Activated T-cell treated with anti-CD3 and anti-CD28 coated beads, Interleukin-2, amount 50 U/mL, for 4 hours (primary cell): ENCODE data around the gene FMC1. TPM values are rescaled to one million over a fixed set of nuclear protein-coding genes. Genes with fewer than 3 reads are reported as not detected.
"Not testable (repeated sequence)": the region's sequence is repeated elsewhere in the genome, so short reads cannot be mapped to it uniquely, and the experiment has no call there.

ENCODE experiments used
- ATAC-seq, 2 donors: fragments of 200-7000 bp; cut with Tn5 transposase; one replicate each; pipeline ENCODE4 v1.10.0; 2021
- DNase-seq: peaks from one replicate; pipeline ENCODE4 v3.0.0-alpha.2; 2020
- H3K27me3 Mint-ChIP-seq: one replicate; pipeline ENCODE4 v1.8.0; 2021; ENCODE audit warnings: low read depth, mixed read lengths
- H3K36me3 Mint-ChIP-seq: one replicate; pipeline ENCODE4 v1.8.0; 2022; ENCODE audit warnings: mixed read lengths; ENCODE audit not compliant: insufficient read depth
- H3K4me1 Mint-ChIP-seq: one replicate; pipeline ENCODE4 v1.8.0; 2021; ENCODE audit warnings: low read depth, mixed read lengths
- H3K4me3 Mint-ChIP-seq: one replicate; pipeline ENCODE4 v1.8.0; 2021; ENCODE audit warnings: mild to moderate bottlenecking, moderate library complexity, mixed read lengths
- H3K9me3 Mint-ChIP-seq: one replicate; pipeline ENCODE4 v1.8.0; 2021; ENCODE audit warnings: mixed read lengths
- total RNA-seq, 3 donors: library from RNA; stranded (reverse); gene quantifications; one replicate each; pipeline ENCODE4 v1.2.1, GENCODE V29; 2021

The FMC1 gene
- total RNA-seq, 3 donors from 2014 or later = 4.5 to 8.7 (median 5.9) TPM

DNA sequence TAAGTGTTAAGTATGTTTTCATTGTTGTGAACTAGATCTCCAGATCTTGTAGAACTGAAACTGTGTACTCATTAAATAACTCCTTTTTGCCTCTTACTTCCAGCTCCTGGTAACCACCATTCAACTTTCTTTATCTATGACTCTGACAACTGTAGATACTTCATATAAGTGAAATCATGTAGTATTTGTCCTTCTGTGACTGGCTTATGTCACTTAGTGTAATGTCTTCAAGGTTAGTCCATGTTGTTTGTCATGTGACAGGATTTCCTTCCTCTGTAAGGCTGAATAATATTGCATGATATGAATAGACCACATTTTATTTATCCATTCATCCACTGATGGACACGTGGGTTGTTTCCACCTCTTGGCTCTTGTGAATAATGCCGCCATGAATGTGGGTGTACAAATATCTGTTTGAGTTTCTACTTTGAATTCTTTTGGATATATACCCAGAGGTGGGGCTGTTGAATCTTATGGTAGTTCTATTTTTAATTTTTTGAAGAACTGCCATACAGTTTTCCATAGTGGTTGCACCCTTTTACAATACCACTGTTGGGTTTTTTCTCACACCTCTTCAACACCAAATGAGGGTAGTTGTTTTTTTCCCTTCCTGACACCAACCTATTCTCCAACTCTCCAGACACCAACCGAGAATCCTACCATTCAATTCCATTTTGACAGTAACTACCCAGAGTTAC, 10.7 kb upstream of the FMC1 start:
- Mint-ChIP-seq H3K4me1 (peaks cover 11% of the 10 kb centered on the region), H3K27me3 (no peaks in the 10 kb centered on the region), H3K36me3 (no peaks in the 10 kb centered on the region), H3K9me3 (no peaks in the 10 kb centered on the region), H3K4me3 (no peak overlapping the region)
- DNase-seq = no peak
- peak; percentile 72 to 84 for ATAC-seq

- no peaks in the 10 kb centered on the region for H3K9me3 Mint-ChIP-seq
- DNase-seq = no peak
- no peaks in the 10 kb centered on the region for H3K36me3 Mint-ChIP-seq
- H3K4me3 Mint-ChIP-seq = no peak overlapping the region
- H3K4me1 Mint-ChIP-seq = peaks cover 11% of the 10 kb centered on the region
- no peak for ATAC-seq
- H3K27me3 Mint-ChIP-seq = no peaks in the 10 kb centered on the region
These were observed 8.3 kb upstream of the FMC1 start for GRCh38 chr7:139332697-139333359.

GRCh38 chr7:139333443-139333842, 7.7 kb upstream of the FMC1 start:
- not testable (repeated sequence) for H3K27me3 Mint-ChIP-seq, H3K4me3 Mint-ChIP-seq, DNase-seq, H3K36me3 Mint-ChIP-seq, H3K9me3 Mint-ChIP-seq, ATAC-seq
- peaks cover 11% of the 10 kb centered on the region for H3K4me1 Mint-ChIP-seq

DNA sequence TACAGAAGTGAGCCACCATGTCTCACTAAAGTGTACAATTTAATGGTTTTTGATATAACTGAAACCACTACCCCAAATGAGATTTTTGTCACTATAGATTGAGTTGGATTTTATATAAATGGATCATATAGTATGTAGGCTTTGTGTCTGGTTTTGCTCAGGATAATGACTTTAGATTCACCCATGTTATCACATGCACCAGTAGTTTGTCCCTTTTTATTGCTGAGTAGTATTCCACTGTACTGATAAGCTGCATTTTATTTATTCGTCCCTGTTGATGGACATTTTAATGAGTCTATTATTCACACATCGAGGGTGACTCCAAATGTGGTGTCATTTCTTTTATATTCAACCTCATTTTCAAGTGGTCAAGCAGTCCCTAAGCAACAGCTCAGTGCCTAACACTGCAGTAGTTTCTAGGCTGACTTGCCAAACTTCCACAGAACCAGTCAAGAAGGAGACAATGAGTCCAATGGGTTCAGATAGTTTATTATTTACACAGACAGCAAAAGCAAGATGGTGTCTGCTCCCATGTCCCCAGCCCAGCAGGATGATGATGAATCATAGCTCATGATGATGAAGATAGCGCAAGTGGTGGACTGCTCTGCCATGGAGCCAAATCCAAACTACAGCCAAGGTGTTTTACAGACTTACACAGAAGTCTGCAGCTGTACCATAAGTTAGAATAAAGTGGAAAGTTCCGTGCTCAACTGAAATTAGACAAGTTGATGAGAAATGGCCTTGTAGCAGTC, 6.6 kb upstream of the FMC1 start:
- DNase-seq (no peak), ATAC-seq (no peak)
- peaks cover 17% of the 10 kb centered on the region for H3K4me1 Mint-ChIP-seq
- no peaks in the 10 kb centered on the region for H3K36me3 Mint-ChIP-seq
- no peak overlapping the region for H3K4me3 Mint-ChIP-seq
- H3K27me3 Mint-ChIP-seq = no peaks in the 10 kb centered on the region
- H3K9me3 Mint-ChIP-seq = peaks cover 4% of the 10 kb centered on the region

GRCh38 chr7:139339025-139339424, 2.1 kb upstream of the FMC1 start:
- Mint-ChIP-seq H3K4me1 (peaks cover 20% of the 10 kb centered on the region), H3K9me3 (peaks cover 4% of the 10 kb centered on the region), H3K4me3 (peak overlapping the region; percentile 97), H3K36me3 (peaks cover 3% of the 10 kb centered on the region), H3K27me3 (peaks cover 2% of the 10 kb centered on the region)
- DNase-seq (no peak), ATAC-seq (no peak)

DNA sequence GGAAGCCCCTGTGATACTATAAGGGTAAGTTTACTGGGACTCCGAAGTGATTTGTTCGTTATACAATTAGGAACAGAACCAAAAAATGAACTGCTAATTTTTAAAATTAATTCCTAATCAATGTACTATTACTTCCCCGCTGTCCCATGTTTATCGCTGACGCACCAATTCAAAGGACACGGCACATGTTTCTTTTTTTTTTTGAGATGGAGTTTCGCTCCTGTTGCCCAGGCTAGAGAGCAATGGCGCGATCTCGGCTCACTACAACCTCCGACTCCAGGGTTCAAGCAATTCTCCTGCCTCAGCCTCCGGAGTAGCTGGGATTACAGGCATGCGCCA, 1.5 kb upstream of the FMC1 start:
- DNase-seq (no peak), ATAC-seq (no peak)
- Mint-ChIP-seq H3K36me3 (peaks cover 4% of the 10 kb centered on the region), H3K4me1 (peaks cover 22% of the 10 kb centered on the region), H3K4me3 (peak overlapping the region; percentile 97), H3K27me3 (peaks cover 2% of the 10 kb centered on the region), H3K9me3 (peaks cover 4% of the 10 kb centered on the region)

DNA sequence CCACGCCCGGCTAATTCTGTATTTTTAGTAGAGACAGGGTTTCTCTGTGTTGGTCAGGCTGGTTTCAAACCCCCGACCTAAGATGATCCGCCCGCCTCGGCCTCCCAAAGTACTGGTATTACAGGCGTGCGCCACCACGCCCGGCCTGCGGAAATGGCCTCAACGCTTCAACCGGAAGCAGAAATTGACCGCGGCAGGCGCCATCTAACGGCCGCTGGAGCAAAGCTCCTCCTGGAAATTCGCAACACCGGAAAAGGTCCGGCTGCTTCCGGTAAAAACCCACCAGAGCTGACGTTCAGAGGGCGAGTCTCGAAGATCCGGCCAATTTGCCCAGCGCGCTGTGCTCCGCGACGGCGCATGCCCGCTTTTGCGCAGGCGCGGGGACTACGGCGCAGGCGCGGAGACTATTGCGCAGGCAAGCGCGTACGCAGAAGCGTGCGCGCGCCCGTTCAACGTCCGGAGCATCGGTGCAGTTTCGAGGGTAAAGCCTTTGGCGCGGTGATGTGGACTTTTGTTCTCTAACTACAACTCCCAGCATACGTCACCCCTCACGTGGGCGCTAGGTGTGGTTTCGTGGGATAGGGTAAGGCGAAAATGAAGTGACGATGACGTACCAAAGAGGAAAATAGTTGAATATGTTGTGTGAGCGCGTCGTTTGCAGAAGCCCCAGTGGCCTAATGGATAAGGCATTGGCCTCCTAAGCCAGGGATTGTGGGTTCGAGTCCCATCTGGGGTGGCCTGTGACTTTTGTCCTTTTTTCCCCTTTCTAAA, 915 bp upstream of the FMC1 start:
- DNase-seq (peak; percentile 99), ATAC-seq (peak; percentile 82)
- Mint-ChIP-seq H3K27me3 (peaks cover 2% of the 10 kb centered on the region), H3K4me1 (peaks cover 24% of the 10 kb centered on the region), H3K4me3 (peak overlapping the region; percentile 97), H3K36me3 (peaks cover 4% of the 10 kb centered on the region), H3K9me3 (peaks cover 4% of the 10 kb centered on the region)

DNA sequence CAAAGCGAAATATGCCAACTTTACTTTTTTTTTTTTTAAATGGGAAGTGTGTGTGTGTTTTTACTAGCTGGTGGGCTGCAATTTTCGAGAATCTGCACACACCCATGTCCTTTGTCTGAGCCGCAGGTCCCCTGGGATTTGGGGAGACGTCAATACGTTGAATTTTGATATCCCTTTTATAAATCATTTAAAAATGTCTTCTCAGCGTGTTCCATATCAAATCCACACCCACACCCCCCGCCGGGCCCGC, 404 bp upstream of the FMC1 start:
- Mint-ChIP-seq H3K27me3 (peaks cover 2% of the 10 kb centered on the region), H3K4me3 (peak overlapping the region; percentile 97), H3K4me1 (peaks cover 24% of the 10 kb centered on the region), H3K36me3 (peaks cover 4% of the 10 kb centered on the region), H3K9me3 (peaks cover 4% of the 10 kb centered on the region)
- DNase-seq (no peak), ATAC-seq (no peak)

GRCh38 chr7:139341776-139342226, 664 bp downstream of the FMC1 start:
- peaks cover 9% of the 10 kb centered on the region for H3K36me3 Mint-ChIP-seq
- H3K4me3 Mint-ChIP-seq = peak overlapping the region; percentile 97
- peaks cover 24% of the 10 kb centered on the region for H3K4me1 Mint-ChIP-seq
- DNase-seq = no peak
- H3K9me3 Mint-ChIP-seq = peaks cover 4% of the 10 kb centered on the region
- no peak for ATAC-seq
- H3K27me3 Mint-ChIP-seq = peaks cover 2% of the 10 kb centered on the region

DNA sequence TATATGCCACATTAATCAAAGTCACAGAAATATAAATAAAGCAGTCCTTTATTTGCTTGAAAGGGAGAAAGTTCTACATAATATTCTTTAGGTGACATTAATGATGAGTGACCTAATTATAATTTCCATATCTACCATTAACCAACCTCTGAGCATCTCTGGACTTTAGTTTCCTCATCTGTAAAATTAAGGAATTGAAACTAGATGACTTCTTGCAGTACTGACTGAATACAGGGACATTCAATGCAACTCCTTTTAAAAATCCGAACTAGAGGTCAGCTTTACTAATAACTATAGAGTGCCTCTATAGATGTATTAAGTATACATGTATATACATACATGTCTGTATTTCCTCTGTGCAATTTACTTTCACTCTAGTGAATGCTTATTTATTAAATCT, 3.9 kb downstream of the FMC1 start:
- Mint-ChIP-seq H3K36me3 (peaks cover 20% of the 10 kb centered on the region), H3K4me3 (no peak overlapping the region), H3K4me1 (peaks cover 18% of the 10 kb centered on the region), H3K27me3 (peaks cover 2% of the 10 kb centered on the region), H3K9me3 (no peaks in the 10 kb centered on the region)
- DNase-seq = no peak
- no peak for ATAC-seq

DNA sequence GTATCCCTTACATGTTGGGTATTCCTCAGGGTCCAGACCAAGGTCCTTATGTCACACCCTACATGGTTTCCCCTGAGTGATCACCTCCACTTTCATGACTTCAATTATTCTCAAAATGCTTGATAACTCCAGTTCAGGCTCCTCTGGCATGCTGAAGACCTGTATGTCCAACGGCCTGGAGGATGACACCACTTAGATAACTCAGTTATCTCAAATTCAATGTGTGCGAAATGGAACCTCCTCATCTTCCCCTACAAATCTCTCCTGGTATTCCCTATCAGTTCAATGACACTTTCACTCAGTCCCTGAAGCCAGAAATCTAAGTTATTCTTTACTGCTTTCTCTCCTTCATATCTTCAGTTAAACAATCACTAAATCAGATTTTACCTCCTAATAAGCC, 9.9 kb downstream of the FMC1 start:
- Mint-ChIP-seq H3K27me3 (no peaks in the 10 kb centered on the region), H3K9me3 (no peaks in the 10 kb centered on the region), H3K36me3 (peaks cover 27% of the 10 kb centered on the region), H3K4me3 (no peak overlapping the region), H3K4me1 (no peaks in the 10 kb centered on the region)
- ATAC-seq (no peak), DNase-seq (no peak)

DNA sequence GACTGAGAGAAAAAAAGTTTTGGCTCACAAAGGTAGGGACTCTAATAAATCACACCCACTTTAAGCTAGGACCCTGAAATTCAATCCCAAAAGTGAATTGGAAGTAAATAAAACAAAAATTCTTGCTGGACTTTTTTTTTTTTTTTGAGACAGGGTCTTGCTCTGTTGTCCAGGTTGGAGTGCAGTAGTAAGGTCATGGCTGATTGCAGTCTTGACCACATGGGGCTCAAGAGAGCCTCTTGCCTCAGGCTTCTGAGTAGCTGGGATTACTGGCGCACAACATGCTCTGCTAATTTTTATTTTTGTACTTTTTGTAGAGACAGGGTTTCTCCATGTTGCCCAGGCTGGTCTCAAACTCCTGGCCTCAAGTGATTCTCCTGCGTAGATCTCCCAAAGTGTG, 13.6 kb downstream of the FMC1 start:
- Mint-ChIP-seq H3K9me3 (no peaks in the 10 kb centered on the region), H3K4me3 (no peak overlapping the region), H3K4me1 (peaks cover 9% of the 10 kb centered on the region), H3K27me3 (no peaks in the 10 kb centered on the region), H3K36me3 (peaks cover 13% of the 10 kb centered on the region)
- ATAC-seq (no peak), DNase-seq (no peak)

DNA sequence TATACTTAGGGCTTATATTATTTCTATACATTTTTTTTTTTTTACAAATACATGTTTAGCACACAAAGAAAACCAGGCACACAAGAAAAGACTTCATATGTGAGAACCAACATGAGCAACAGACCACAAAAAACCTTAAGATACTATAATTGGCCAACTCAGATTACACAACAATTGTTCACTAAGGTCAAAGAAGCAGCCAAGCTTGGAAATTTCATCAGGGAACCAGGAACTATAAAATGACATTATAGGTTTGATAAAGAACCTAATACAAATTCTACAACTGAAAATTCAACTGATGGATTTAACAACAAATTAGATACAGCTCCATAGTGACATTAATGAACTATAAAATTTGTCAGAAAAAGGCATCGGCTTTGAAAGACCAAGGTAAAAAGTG, 14.2 kb downstream of the FMC1 start:
- H3K9me3 Mint-ChIP-seq = no peaks in the 10 kb centered on the region
- H3K36me3 Mint-ChIP-seq = peaks cover 11% of the 10 kb centered on the region
- H3K4me3 Mint-ChIP-seq = no peak overlapping the region
- DNase-seq (no peak), ATAC-seq (no peak)
- H3K27me3 Mint-ChIP-seq = no peaks in the 10 kb centered on the region
- H3K4me1 Mint-ChIP-seq = peaks cover 9% of the 10 kb centered on the region

DNA sequence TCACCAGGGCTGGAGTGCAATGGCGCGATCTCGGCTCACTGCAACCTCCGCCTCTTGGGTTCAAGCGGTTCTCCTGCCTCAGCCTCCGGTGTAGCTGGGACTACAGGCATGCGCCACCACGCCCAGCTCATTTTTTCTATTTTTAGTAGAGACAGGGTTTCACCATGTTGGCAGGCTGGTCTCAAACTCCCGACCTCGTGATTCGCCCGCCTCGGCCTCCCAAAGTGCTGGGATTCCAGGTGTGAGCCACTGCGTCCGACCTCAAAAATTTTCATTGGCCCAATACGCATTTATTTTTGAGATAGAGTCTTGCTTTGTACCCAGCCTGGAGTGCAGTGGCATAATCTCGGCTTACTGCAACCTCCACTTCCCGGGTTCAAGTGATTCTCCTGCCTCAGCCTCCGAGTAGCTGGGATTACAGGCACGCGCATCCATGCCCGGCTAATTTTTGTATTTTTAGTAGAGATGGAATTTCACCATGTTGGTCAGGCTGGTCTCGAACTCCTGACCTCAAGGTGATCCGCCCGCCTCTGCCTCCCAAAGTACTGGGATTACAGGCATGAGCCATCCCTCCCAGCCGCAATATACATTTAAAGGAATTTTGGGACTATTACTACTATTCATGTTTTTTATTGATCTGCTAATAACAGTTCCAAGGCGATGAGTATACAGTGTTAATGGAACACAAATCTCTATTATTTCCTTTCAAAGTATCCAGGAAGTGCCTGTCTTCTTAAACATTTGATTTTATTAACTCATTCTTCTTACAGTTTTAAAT, 16.8 kb downstream of the FMC1 start:
- not testable (repeated sequence) for H3K36me3 Mint-ChIP-seq, H3K27me3 Mint-ChIP-seq, DNase-seq, ATAC-seq, H3K9me3 Mint-ChIP-seq
- peaks cover 20% of the 10 kb centered on the region for H3K4me1 Mint-ChIP-seq
- H3K4me3 Mint-ChIP-seq = peak overlapping the region; percentile 96
